Ovary (tissue), 9 donors: Measurements from ENCODE around the gene NAP1L1. TPM values are rescaled to one million over a fixed set of nuclear protein-coding genes. Genes with fewer than 3 reads are reported as not detected.

Source experiments
- DNase-seq, 5 donors: peaks; one replicate each; pipeline ENCODE4 v3.0.0-alpha.2; 2019 to 2020
- H3K27ac ChIP-seq, 2 donors: fragments of 200-600 bp; one replicate each; pipeline versions ENCODE4 v1.5.1 to v1.8.0; 2019 to 2022
- H3K27me3 ChIP-seq: fragments of 200-600 bp; one replicate; pipeline ENCODE4 v1.8.0; 2022
- H3K36me3 ChIP-seq: fragments of 200-600 bp; sonication (generic); one replicate; pipeline ENCODE4 v1.5.1; 2019
- H3K4me1 ChIP-seq: one replicate; pipeline ENCODE4 v1.8.1; 2013; ENCODE audit warnings: mild to moderate bottlenecking, moderate library complexity; ENCODE audit not compliant: insufficient read depth
- H3K4me3 ChIP-seq: fragments of 200-600 bp; sonication (generic); one replicate; pipeline ENCODE4 v1.5.1; 2017
- H3K9me3 ChIP-seq, 2 donors: fragments of 200-600 bp in 1 of 2; sonication (generic) in 1 of 2; one replicate each; pipeline versions ENCODE4 v1.5.1 to v1.8.1; 2013 to 2019; ENCODE audit warnings: mild to moderate bottlenecking in 1 of 2, moderate library complexity in 1 of 2
- CTCF ChIP-seq, 3 donors: fragments of 450-650 bp in 2 of 3; fragments of 200-600 bp in 1 of 3; IDR thresholded peaks; one replicate each; pipeline versions ENCODE4 v1.5.1 to v1.8.0; 2016 to 2022; ENCODE audit warnings: antibody characterized with exemption in 3 of 3, mild to moderate bottlenecking in 1 of 3
- EP300 ChIP-seq: sonication (generic); formaldehyde crosslinking; IDR thresholded peaks from one replicate; pipeline ENCODE4 v1.6.1; 2017; ENCODE audit warnings: antibody characterized with exemption
- POLR2A ChIP-seq: fragments of 450-650 bp; IDR thresholded peaks from one replicate; pipeline ENCODE4 v1.6.1; 2017; ENCODE audit warnings: antibody characterized with exemption, mild to moderate bottlenecking, moderate library complexity
- WGBS, 3 donors: extraction: QIAGEN DNeasy Blood & Tissue Kit in 1 of 3; methylation state at CpG; one replicate each; pipeline versions ENCODE4 v1.1.5 to v1.1.7; 2013 to 2017; 5-methylcytosine and 5-hydroxymethylcytosine counted together
- intact Hi-C, 4 donors: fragments of 100-400 bp; cut with DNase I; formaldehyde crosslinking; loops; one replicate each; pipeline versions ENCODE4 v1.11.0 to v1.15.1; 2022 to 2023
- polyA plus RNA-seq, 2 donors: library from polyadenylated mRNA; stranded (reverse); fragments of 200-250 nt in 1 of 2; fragments of 350-450 nt in 1 of 2; fragmentation: Illumina TruSeq in 1 of 2; extraction: RNeasy Lipid Tissue Mini Kit (QIAGEN cat#74804) in 1 of 2; gene quantifications; one replicate each; pipeline ENCODE4 v1.2.3, GENCODE V29; 2013 to 2014
- total RNA-seq, 7 donors: library from RNA; depleted of rRNA in 2 of 7; stranded (reverse); fragments of >200 nt in 2 of 7; fragmentation: NEBNext Ultra II Directional in 3 of 7; extraction: Animal tissue kit (Norgen Biotek cat#: 25700) in 3 of 7; gene quantifications; one replicate each; pipeline versions ENCODE4 v1.1.0 to v1.2.4, GENCODE V29; 2016 to 2023
- donor health status: DM: no; HTN: no; CAD: no; lungs with moderate emphysema.
- donor health status: DM: no; HTN: no; CAD: no.
- donor health status: Bipolar disorder and iron deficiency.
- donor health status: DM: yes; HTN: yes; CAD: no.
- donor health status: DM: no; HTN: no; CAD: no.
- donor health status: DM: yes; HTN: yes; CAD: no.

Gene NAP1L1
- total and polyA plus RNA-seq, 9 donors, result 500 to 1,115 (median 750) TPM

GRCh38 chr12:76018672-76019071 is 65.8 kb downstream of the NAP1L1 start:
- intact Hi-C loops, result no loop called here
- H3K36me3 ChIP-seq, result no peaks in the 10 kb centered on the region
- 94 to 100% (median 95%) methylated on average over 1 of the region's 1 CpG for WGBS, 3 donors
- no peaks in the 10 kb centered on the region for H3K9me3 ChIP-seq
- H3K27ac ChIP-seq, result no peak overlapping the region
- no peak for DNase-seq
- no peaks in the 10 kb centered on the region for H3K4me1 ChIP-seq
- H3K27me3 ChIP-seq, result no peaks in the 10 kb centered on the region
- H3K4me3 ChIP-seq, result no peak overlapping the region
- TF ChIP-seq CTCF (IDR thresholded peaks at IDR 0.05), result no peak
- TF ChIP-seq POLR2A, result no peak
- TF ChIP-seq EP300, result no peak

- H3K36me3 ChIP-seq, result no peaks in the 10 kb centered on the region
- no peak overlapping the region for H3K27ac ChIP-seq
- intact Hi-C loops, result no loop called here
- no peaks in the 10 kb centered on the region for H3K27me3 ChIP-seq
- DNase-seq, result no peak
- no peak for TF ChIP-seq CTCF (IDR thresholded peaks at IDR 0.05)
- TF ChIP-seq POLR2A, result no peak
- TF ChIP-seq EP300, result no peak
- no peaks in the 10 kb centered on the region for H3K4me1 ChIP-seq
- no peak overlapping the region for H3K4me3 ChIP-seq
- WGBS, 3 donors, result 85 to 93% (median 90%) methylated on average over 6 of the region's 6 CpGs
- H3K9me3 ChIP-seq, result no peaks in the 10 kb centered on the region
Measured at GRCh38 chr12:76018111-76018510, 66.4 kb downstream of the NAP1L1 start.

GRCh38 chr12:76014007-76014406 is 70.5 kb downstream of the NAP1L1 start:
- H3K4me1 ChIP-seq, result no peaks in the 10 kb centered on the region
- intact Hi-C loops, result no loop called here
- no peaks in the 10 kb centered on the region for H3K27me3 ChIP-seq
- H3K4me3 ChIP-seq, result no peak overlapping the region
- WGBS, 3 donors, result 84 to 88% (median 85%) methylated on average over 8 of the region's 8 CpGs
- H3K9me3 ChIP-seq, result no peaks in the 10 kb centered on the region
- no peaks in the 10 kb centered on the region for H3K36me3 ChIP-seq
- TF ChIP-seq CTCF (IDR thresholded peaks at IDR 0.05) (no peak), EP300 (no peak), POLR2A (no peak)
- no peak overlapping the region for H3K27ac ChIP-seq
- DNase-seq, result no peak

GRCh38 chr12:76013603-76014002 is 70.9 kb downstream of the NAP1L1 start:
- intact Hi-C loops, result no loop called here
- no peak for DNase-seq
- Histone ChIP-seq H3K4me1 (no peaks in the 10 kb centered on the region), H3K36me3 (no peaks in the 10 kb centered on the region), H3K27ac (no peak overlapping the region), H3K4me3 (no peak overlapping the region), H3K9me3 (no peaks in the 10 kb centered on the region), H3K27me3 (no peaks in the 10 kb centered on the region)
- 98 to 99% (median 98%) methylated on average over 4 of the region's 4 CpGs for WGBS, 3 donors
- no peak for TF ChIP-seq CTCF (IDR thresholded peaks at IDR 0.05)
- TF ChIP-seq EP300, result no peak
- no peak for TF ChIP-seq POLR2A

- no peak overlapping the region for H3K4me3 ChIP-seq
- H3K27me3 ChIP-seq, result no peaks in the 10 kb centered on the region
- H3K36me3 ChIP-seq, result no peaks in the 10 kb centered on the region
- H3K4me1 ChIP-seq, result no peaks in the 10 kb centered on the region
- H3K9me3 ChIP-seq, result no peaks in the 10 kb centered on the region
- intact Hi-C loops, result no loop called here
- 72 to 74% (median 73%) methylated on average over 4 of the region's 4 CpGs for WGBS, 3 donors
- H3K27ac ChIP-seq, result no peak overlapping the region
- no peak for DNase-seq
- no peak for TF ChIP-seq EP300
- no peak for TF ChIP-seq CTCF (IDR thresholded peaks at IDR 0.05)
- TF ChIP-seq POLR2A, result no peak
Measured at GRCh38 chr12:76012644-76013043, 71.8 kb downstream of the NAP1L1 start.
